Muscle of leg (tissue), 11 donors: ENCODE measurements around the gene ZBTB2. TPM values are rescaled to one million over a fixed set of nuclear protein-coding genes. Genes with fewer than 3 reads are reported as not detected.
"Not testable (repeated sequence)": the region's sequence is repeated elsewhere in the genome, so short reads cannot be mapped to it uniquely, and the experiment has no call there.

Experiments used
- DNase-seq: peaks from one replicate; pipeline ENCODE4 v3.0.0; 2013
- H3K27ac ChIP-seq: one replicate; pipeline ENCODE4 v1.5.1; 2013; ENCODE audit warnings: mild to moderate bottlenecking, low read length, control low read depth
- H3K27me3 ChIP-seq: one replicate; pipeline ENCODE4 v1.6.1; 2013; ENCODE audit warnings: low read length; ENCODE audit not compliant: control insufficient read depth, insufficient read depth
- H3K36me3 ChIP-seq: one replicate; pipeline ENCODE4 v1.6.1; 2013; ENCODE audit warnings: low read length; ENCODE audit not compliant: control insufficient read depth, insufficient read depth
- H3K4me1 ChIP-seq: one replicate; pipeline ENCODE4 v1.6.1; 2013; ENCODE audit warnings: low read length; ENCODE audit not compliant: control insufficient read depth, insufficient read depth
- H3K4me3 ChIP-seq: one replicate; pipeline ENCODE4 v1.5.1; 2013; ENCODE audit warnings: low read length, control low read depth
- H3K9me3 ChIP-seq: replicated peaks from 2 replicates; pipeline ENCODE4 v1.6.1; 2013; ENCODE audit warnings: low read depth, low read length; ENCODE audit not compliant: control insufficient read depth
- WGBS: methylation state at CpG from one replicate; pipeline ENCODE4 v1.1.5; 2013; ENCODE audit warnings: missing lambda C conversion rate; ENCODE audit not compliant: insufficient coverage; 5-methylcytosine and 5-hydroxymethylcytosine counted together
- polyA plus RNA-seq, 8 donors: library from polyadenylated mRNA; unstranded; fragments of 120-200 nt; gene quantifications; one replicate each; pipeline versions ENCODE4 v1.2.1 to v1.2.3, GENCODE V29; 2013; ENCODE audit warnings: inconsistent platforms in 1 of 8, low replicate concordance in 1 of 8; ENCODE audit not compliant: insufficient read length in 8 of 8, insufficient read depth in 1 of 8
- total RNA-seq: library from RNA; stranded (reverse); fragments of 120-200 nt; gene quantifications from one replicate; pipeline ENCODE4 v1.2.4, GENCODE V29; 2013

ZBTB2 gene
- total and polyA plus RNA-seq, 9 donors: 8.2 to 14.7 (median 10.0) TPM

GRCh38 chr6:151388997-151389617 lies 2.3 kb downstream of the ZBTB2 start:
- DNase-seq: no peak
- WGBS: 0% methylated on average over 2 of the region's 12 CpGs
- H3K9me3 ChIP-seq: no peaks in the 10 kb centered on the region
- peaks cover 24% of the 10 kb centered on the region for H3K4me1 ChIP-seq
- peak overlapping the region; percentile 97 for H3K27ac ChIP-seq
- peak overlapping the region; percentile 94 for H3K4me3 ChIP-seq
- peaks cover 2% of the 10 kb centered on the region for H3K36me3 ChIP-seq
- no peaks in the 10 kb centered on the region for H3K27me3 ChIP-seq

DNA sequence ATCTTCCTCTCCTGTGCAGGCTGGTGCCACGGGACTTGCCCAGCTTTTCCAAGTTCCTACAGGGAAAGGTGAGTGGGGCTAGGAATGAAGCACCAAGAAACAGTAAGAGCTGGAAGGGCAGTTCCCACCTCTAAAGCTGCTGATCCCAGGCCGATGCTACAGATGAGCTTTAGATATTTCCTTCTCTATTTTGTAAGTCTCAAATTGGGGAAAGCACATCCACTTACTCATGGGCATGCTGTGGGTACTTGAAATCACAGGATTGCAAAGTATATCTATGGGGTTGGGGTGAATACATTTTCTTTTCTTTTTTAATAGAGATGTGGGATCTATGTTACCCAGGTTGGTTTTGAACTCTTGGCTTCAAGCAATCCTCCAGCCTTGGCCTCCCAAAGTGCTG lies 3.1 kb downstream of the ZBTB2 start:
- H3K4me3 ChIP-seq: no peak overlapping the region
- WGBS: no CpG with 5 or more reads among the region's 2 CpGs
- no peaks in the 10 kb centered on the region for H3K27me3 ChIP-seq
- H3K9me3 ChIP-seq: no peaks in the 10 kb centered on the region
- DNase-seq: no peak
- peaks cover 4% of the 10 kb centered on the region for H3K36me3 ChIP-seq
- H3K4me1 ChIP-seq: peaks cover 17% of the 10 kb centered on the region
- H3K27ac ChIP-seq: no peak overlapping the region

DNA sequence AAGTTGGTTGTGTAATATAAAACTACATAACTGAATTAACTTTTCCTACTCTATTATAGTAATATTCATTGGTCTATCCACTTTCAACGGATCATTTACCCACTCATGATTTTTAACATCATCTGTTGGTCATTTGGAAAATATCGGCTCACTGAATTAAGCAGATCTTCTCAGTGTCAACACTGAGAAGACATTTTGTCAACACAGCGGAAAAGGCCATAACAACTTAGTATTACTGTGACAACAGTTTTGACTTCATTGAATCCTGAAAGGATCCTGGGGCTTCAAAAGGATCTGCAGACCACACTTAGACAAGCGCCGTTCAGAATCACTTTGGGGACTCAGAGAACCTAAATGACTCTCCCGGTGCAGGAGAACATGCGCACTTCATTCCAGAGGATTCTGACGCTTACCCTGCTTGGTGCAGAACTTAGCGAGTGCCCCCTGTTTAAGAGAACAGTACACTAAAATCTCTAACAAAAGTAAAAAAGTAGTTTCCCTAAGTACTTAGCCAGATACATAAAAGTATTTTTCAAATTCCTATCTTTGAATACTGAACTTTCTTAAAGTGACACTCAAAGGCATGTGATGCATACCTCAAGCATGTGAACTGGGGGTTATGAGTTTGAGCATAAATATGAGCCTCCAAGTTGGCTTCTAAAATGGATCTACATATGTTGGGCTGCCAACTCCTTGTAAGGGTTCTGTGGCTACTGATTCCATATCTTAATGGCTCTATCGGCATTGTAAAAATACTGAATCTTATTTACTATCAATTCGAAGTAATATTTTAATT lies 4.0 kb downstream of the ZBTB2 start:
- WGBS: 78% methylated on average over 4 of the region's 11 CpGs
- no peak overlapping the region for H3K4me3 ChIP-seq
- DNase-seq: no peak
- peaks cover 4% of the 10 kb centered on the region for H3K36me3 ChIP-seq
- H3K4me1 ChIP-seq: peaks cover 12% of the 10 kb centered on the region
- H3K27ac ChIP-seq: no peak overlapping the region
- no peaks in the 10 kb centered on the region for H3K27me3 ChIP-seq
- no peaks in the 10 kb centered on the region for H3K9me3 ChIP-seq

GRCh38 chr6:151385177-151385576 lies 6.2 kb downstream of the ZBTB2 start:
- Histone ChIP-seq H3K4me3 (no peak overlapping the region), H3K4me1 (peaks cover 15% of the 10 kb centered on the region), H3K36me3 (peaks cover 4% of the 10 kb centered on the region), H3K9me3 (no peaks in the 10 kb centered on the region), H3K27ac (no peak overlapping the region), H3K27me3 (no peaks in the 10 kb centered on the region)
- no peak for DNase-seq
- WGBS: no CpG with 5 or more reads among the region's 1 CpG

DNA sequence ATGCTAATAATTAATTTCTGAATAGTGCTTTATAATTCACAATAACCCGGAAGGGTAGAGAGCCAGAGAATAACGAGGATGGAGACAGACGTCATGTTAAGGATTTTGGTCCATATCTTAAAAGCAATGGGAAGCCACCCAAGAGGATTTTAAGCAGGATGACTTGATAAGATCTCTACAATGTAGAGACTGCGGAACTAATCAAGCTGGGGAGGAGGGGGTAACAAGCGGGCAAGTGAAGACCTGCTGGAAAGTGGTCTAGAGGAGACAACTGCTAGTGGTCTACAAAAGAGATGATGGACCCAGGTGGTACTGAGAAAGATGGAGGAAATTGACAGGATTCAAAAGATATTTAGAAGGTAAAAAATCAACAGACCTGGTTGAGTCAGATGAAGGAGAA lies 7.2 kb downstream of the ZBTB2 start:
- H3K36me3 ChIP-seq: peaks cover 4% of the 10 kb centered on the region
- H3K4me1 ChIP-seq: peaks cover 16% of the 10 kb centered on the region
- DNase-seq: no peak
- no peaks in the 10 kb centered on the region for H3K27me3 ChIP-seq
- no peak overlapping the region for H3K27ac ChIP-seq
- no peak overlapping the region for H3K4me3 ChIP-seq
- H3K9me3 ChIP-seq: no peaks in the 10 kb centered on the region
- 74% methylated on average over 5 of the region's 5 CpGs for WGBS

DNA sequence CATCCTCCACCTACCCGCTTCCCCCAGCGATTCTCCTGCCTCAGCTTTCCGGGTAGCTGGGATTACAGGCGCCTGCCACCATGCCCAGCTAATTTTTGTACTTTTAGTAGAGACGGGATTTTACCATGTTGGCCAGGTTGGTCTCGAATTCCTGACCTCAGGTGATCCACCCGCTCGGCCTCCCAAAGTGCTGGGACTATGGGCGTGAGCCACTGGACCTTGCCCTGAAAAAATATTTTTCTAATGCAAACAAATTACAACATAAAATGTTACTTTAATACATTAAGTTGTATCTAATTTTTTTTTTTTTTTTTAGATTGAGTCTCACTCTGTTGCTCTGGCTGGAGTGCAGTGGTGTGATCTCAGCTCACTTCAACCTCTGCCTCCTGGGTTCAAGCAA lies 8.7 kb downstream of the ZBTB2 start:
- H3K27me3 ChIP-seq, H3K4me3 ChIP-seq, H3K27ac ChIP-seq, H3K9me3 ChIP-seq, H3K4me1 ChIP-seq, H3K36me3 ChIP-seq, DNase-seq: not testable (repeated sequence)
- WGBS: 100% methylated on average over 2 of the region's 9 CpGs

GRCh38 chr6:151381722-151382121 lies 9.6 kb downstream of the ZBTB2 start:
- Histone ChIP-seq H3K27me3 (no peaks in the 10 kb centered on the region), H3K27ac (no peak overlapping the region), H3K9me3 (no peaks in the 10 kb centered on the region), H3K4me3 (no peak overlapping the region), H3K4me1 (peaks cover 9% of the 10 kb centered on the region), H3K36me3 (peaks cover 3% of the 10 kb centered on the region)
- no peak for DNase-seq
- 93% methylated on average over 4 of the region's 4 CpGs for WGBS

DNA sequence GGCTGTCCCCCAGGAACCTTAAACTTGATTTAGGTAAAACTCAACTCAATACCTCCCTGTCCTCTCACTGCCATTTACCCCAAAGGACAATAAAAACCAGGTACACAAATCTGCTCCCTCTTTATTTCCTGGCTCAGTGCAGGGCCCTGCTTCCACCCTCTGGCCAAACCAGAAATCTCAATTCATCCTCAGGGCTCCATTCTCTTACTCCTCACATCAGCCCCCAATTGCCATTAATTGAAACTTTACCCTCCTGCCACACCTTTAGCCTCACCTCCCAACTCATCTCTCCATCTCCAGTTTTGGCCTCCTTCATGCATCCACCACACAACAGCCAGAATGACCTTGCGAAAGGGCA lies 10.5 kb downstream of the ZBTB2 start:
- H3K36me3 ChIP-seq: peaks cover 3% of the 10 kb centered on the region
- no peak for DNase-seq
- peaks cover 9% of the 10 kb centered on the region for H3K4me1 ChIP-seq
- no peak overlapping the region for H3K27ac ChIP-seq
- H3K4me3 ChIP-seq: no peak overlapping the region
- H3K9me3 ChIP-seq: no peaks in the 10 kb centered on the region
- no peaks in the 10 kb centered on the region for H3K27me3 ChIP-seq
- 100% methylated on average over 1 of the region's 1 CpG for WGBS

GRCh38 chr6:151379933-151380847 lies 11.2 kb downstream of the ZBTB2 start:
- Histone ChIP-seq H3K27me3 (no peaks in the 10 kb centered on the region), H3K36me3 (peaks cover 3% of the 10 kb centered on the region), H3K4me1 (peaks cover 9% of the 10 kb centered on the region), H3K9me3 (no peaks in the 10 kb centered on the region), H3K27ac (peak overlapping the region; percentile 25), H3K4me3 (peak overlapping the region; percentile 4)
- 71% methylated on average over 10 of the region's 14 CpGs for WGBS
- DNase-seq: no peak

GRCh38 chr6:151377095-151377494 lies 14.3 kb downstream of the ZBTB2 start:
- no peak overlapping the region for H3K27ac ChIP-seq
- 100% methylated on average over 1 of the region's 3 CpGs for whole genome bisulfite sequencing

More at GRCh38 chr6:151377095-151377494, 14.3 kb downstream of the ZBTB2 start:
- no peak overlapping the region for H3K4me3 ChIP-seq
- no peaks in the 10 kb centered on the region for H3K27me3 ChIP-seq
- H3K36me3 ChIP-seq: peaks cover 9% of the 10 kb centered on the region
- no peak for DNase-seq
- peaks cover 9% of the 10 kb centered on the region for H3K4me1 ChIP-seq
- H3K9me3 ChIP-seq: no peaks in the 10 kb centered on the region
